Natural killer cell (primary cell): ENCODE results near the gene KDM1B. TPM values are rescaled to one million over a fixed set of nuclear protein-coding genes. Genes with fewer than 3 reads are reported as not detected.
A peak's percentile ranks its signal among the peaks of the same experiment; 100 is the strongest.

Experiments
- ATAC-seq, 3 donors: fragments of 150-1000 bp in 2 of 3; fragments of 200-7000 bp in 1 of 3; cut with Tn5 transposase; 1 replicate in 1 of 3; 2 replicates in 2 of 3; pipeline ENCODE4 v1.10.0; 2021; ENCODE audit warnings: mild to moderate bottlenecking in 2 of 3, moderate library complexity in 2 of 3
- DNase-seq, 2 donors: peaks; one replicate each; pipeline versions ENCODE4 v3.0.0 to v3.0.0-alpha.2; 2013 to 2021; ENCODE audit warnings: mixed read lengths in 1 of 2
- H3K27ac ChIP-seq: one replicate; pipeline ENCODE4 v1.5.1; 2013; ENCODE audit warnings: mild to moderate bottlenecking, low read length
- H3K27me3 ChIP-seq: one replicate; pipeline ENCODE4 v1.6.1; 2013; ENCODE audit warnings: low read length; ENCODE audit not compliant: control insufficient read depth, insufficient read depth
- H3K36me3 ChIP-seq: one replicate; pipeline ENCODE4 v1.6.1; 2013; ENCODE audit warnings: low read length; ENCODE audit not compliant: control insufficient read depth, insufficient read depth
- H3K4me1 ChIP-seq: one replicate; pipeline ENCODE4 v1.6.1; 2013; ENCODE audit warnings: low read length; ENCODE audit not compliant: control insufficient read depth, insufficient read depth
- H3K4me3 ChIP-seq: one replicate; pipeline ENCODE4 v1.5.1; 2013; ENCODE audit warnings: low read length
- H3K9me3 ChIP-seq: one replicate; pipeline ENCODE4 v1.6.1; 2013; ENCODE audit warnings: low read length; ENCODE audit not compliant: control insufficient read depth, insufficient read depth
- H3K27ac Mint-ChIP-seq, 2 donors: one replicate each; pipeline ENCODE4 v1.8.0; 2022; ENCODE audit warnings: mild to moderate bottlenecking in 2 of 2, mixed read lengths in 2 of 2, moderate library complexity in 1 of 2
- H3K27me3 Mint-ChIP-seq, 2 donors: one replicate each; pipeline ENCODE4 v1.8.0; 2022; ENCODE audit warnings: low read depth in 2 of 2, mixed read lengths in 2 of 2
- H3K36me3 Mint-ChIP-seq: one replicate; pipeline ENCODE4 v1.8.0; 2022; ENCODE audit warnings: mixed read lengths
- H3K4me1 Mint-ChIP-seq, 2 donors: one replicate each; pipeline ENCODE4 v1.8.0; 2022; ENCODE audit warnings: mixed read lengths in 2 of 2
- H3K4me3 Mint-ChIP-seq: one replicate; pipeline ENCODE4 v1.8.0; 2022; ENCODE audit warnings: mild to moderate bottlenecking, moderate library complexity, mixed read lengths
- H3K9me3 Mint-ChIP-seq, 2 donors: one replicate each; pipeline ENCODE4 v1.8.0; 2022; ENCODE audit warnings: mixed read lengths in 2 of 2
- WGBS: methylation state at CpG from one replicate; pipeline ENCODE4 v1.1.7; 2013; ENCODE audit warnings: missing lambda C conversion rate; ENCODE audit not compliant: insufficient coverage; 5-methylcytosine and 5-hydroxymethylcytosine counted together
- intact Hi-C: fragments of 100-400 bp; cut with micrococcal nuclease; formaldehyde crosslinking; loops from one replicate; pipeline ENCODE4 v1.14.2; 2022
- total RNA-seq, 4 donors: library from RNA; stranded (reverse); fragments of 120-200 nt in 1 of 4; gene quantifications; one replicate each; pipeline versions ENCODE4 v1.2.3 to v1.2.4, GENCODE V29; 2013 to 2022
- TF ChIP-seq, protein P1 (sequence below): fragments of 200-600 bp; IDR thresholded peaks from one replicate; pipeline ENCODE4 v1.8.0; 2022; ENCODE audit warnings: antibody characterized with exemption

The KDM1B gene
- total RNA-seq, 3 donors from 2014 or later (not counting 1 experiment from before 2014, with no cell fraction given): 12.7 to 13.3 (median 13.0) TPM

DNA sequence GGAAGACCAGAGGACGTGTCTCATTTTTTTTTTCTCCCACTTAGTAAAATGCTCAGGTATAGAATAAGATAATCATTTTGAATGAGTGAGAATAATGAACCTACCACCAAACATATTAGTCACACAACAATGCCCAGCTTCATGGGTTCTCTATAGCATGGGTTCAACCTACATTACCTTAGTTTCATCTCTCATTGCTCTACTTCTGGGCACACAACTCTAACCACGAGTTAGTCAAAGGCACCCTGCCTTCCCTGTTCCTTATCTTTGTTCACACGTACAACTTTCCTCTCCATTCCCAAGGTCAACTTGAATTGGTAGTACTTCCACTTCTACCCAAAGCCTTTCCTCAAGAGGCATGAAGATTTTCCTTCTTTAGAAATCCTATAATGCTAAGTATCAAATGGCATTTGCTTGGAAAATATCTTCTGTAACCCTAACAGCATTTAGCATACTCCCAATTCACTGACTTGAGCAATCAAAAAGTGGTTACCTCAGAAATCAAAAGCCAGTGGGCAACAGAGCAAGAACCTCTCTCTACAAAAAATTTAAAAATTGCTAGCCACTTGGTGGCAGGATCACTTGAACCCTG, 88.2 kb downstream of the KDM1B start:
- TF ChIP-seq, protein P1, sequence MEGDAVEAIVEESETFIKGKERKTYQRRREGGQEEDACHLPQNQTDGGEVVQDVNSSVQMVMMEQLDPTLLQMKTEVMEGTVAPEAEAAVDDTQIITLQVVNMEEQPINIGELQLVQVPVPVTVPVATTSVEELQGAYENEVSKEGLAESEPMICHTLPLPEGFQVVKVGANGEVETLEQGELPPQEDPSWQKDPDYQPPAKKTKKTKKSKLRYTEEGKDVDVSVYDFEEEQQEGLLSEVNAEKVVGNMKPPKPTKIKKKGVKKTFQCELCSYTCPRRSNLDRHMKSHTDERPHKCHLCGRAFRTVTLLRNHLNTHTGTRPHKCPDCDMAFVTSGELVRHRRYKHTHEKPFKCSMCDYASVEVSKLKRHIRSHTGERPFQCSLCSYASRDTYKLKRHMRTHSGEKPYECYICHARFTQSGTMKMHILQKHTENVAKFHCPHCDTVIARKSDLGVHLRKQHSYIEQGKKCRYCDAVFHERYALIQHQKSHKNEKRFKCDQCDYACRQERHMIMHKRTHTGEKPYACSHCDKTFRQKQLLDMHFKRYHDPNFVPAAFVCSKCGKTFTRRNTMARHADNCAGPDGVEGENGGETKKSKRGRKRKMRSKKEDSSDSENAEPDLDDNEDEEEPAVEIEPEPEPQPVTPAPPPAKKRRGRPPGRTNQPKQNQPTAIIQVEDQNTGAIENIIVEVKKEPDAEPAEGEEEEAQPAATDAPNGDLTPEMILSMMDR: no peak
- ATAC-seq (no peak), DNase-seq (no peak)
- Mint-ChIP-seq H3K36me3 (peaks cover 7% of the 10 kb centered on the region), H3K4me3 (no peak overlapping the region), H3K4me1 (peaks cover 42 to 51% of the 10 kb centered on the region in 2 donors), H3K9me3 (no peaks in the 10 kb centered on the region), H3K27ac (peak overlapping the region in 1 of 2 donors; percentile 10), H3K27me3 (no peaks in the 10 kb centered on the region)
- H3K4me1 ChIP-seq: peaks cover 4% of the 10 kb centered on the region
- intact Hi-C loops: no loop called here
- no peak overlapping the region for H3K27ac ChIP-seq
- H3K4me3 ChIP-seq: no peak overlapping the region
- H3K27me3 ChIP-seq: no peaks in the 10 kb centered on the region
- H3K36me3 ChIP-seq: peaks cover 49% of the 10 kb centered on the region
- 79% methylated on average over 2 of the region's 3 CpGs for WGBS
- no peaks in the 10 kb centered on the region for H3K9me3 ChIP-seq

DNA sequence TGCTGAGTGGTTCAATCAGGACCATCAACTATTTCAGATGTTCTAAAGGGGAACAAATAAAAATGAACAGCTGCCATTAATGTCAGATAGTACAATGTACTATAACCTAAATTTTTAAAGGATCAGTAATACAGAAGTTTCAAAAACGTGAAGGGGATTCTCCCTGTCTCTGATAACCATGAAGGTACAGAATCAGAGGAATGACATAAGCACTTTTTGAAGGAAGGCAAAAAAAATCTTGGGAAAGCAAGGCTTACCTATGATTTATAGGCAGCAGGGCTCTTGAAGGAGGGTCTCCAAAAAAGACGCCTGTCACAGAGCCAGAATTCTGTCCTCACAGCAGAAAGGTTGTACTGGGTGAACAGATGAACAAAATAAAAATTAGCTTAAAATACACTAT, 89.0 kb downstream of the KDM1B start:
- Histone ChIP-seq H3K9me3 (no peaks in the 10 kb centered on the region), H3K27me3 (no peaks in the 10 kb centered on the region), H3K4me1 (peaks cover 4% of the 10 kb centered on the region), H3K27ac (no peak overlapping the region), H3K36me3 (peaks cover 55% of the 10 kb centered on the region), H3K4me3 (no peak overlapping the region)
- Mint-ChIP-seq H3K4me3 (no peak overlapping the region), H3K27me3 (no peaks in the 10 kb centered on the region), H3K36me3 (peaks cover 7% of the 10 kb centered on the region), H3K9me3 (no peaks in the 10 kb centered on the region), H3K27ac (no peak overlapping the region), H3K4me1 (peaks cover 44 to 58% of the 10 kb centered on the region in 2 donors)
- DNase-seq (no peak), ATAC-seq (no peak)
- TF ChIP-seq, protein P1: no peak
- WGBS: 92% methylated on average over 2 of the region's 2 CpGs
- intact Hi-C loops: no loop called here

GRCh38 chr6:18245079-18245478, 89.9 kb downstream of the KDM1B start:
- Mint-ChIP-seq H3K27me3 (no peaks in the 10 kb centered on the region), H3K9me3 (no peaks in the 10 kb centered on the region), H3K4me1 (peaks cover 43 to 58% of the 10 kb centered on the region in 2 donors), H3K27ac (peak overlapping the region; percentile 58 to 65), H3K4me3 (peak overlapping the region; percentile 26), H3K36me3 (peaks cover 7% of the 10 kb centered on the region)
- TF ChIP-seq, protein P1: no peak
- DNase-seq (no peak), ATAC-seq (no peak)
- Histone ChIP-seq H3K9me3 (no peaks in the 10 kb centered on the region), H3K27ac (no peak overlapping the region), H3K27me3 (no peaks in the 10 kb centered on the region), H3K4me1 (peaks cover 4% of the 10 kb centered on the region), H3K4me3 (no peak overlapping the region), H3K36me3 (peaks cover 58% of the 10 kb centered on the region)
- 89% methylated on average over 1 of the region's 1 CpG for WGBS
- intact Hi-C loops: no loop called here

GRCh38 chr6:18245642-18246041, 90.4 kb downstream of the KDM1B start:
- H3K27ac ChIP-seq: no peak overlapping the region
- peak overlapping the region; percentile 58 to 65 for H3K27ac Mint-ChIP-seq

More at GRCh38 chr6:18245642-18246041, 90.4 kb downstream of the KDM1B start:
- Mint-ChIP-seq H3K9me3 (no peaks in the 10 kb centered on the region), H3K4me3 (peak overlapping the region; percentile 26), H3K27me3 (no peaks in the 10 kb centered on the region), H3K4me1 (peaks cover 43 to 58% of the 10 kb centered on the region in 2 donors), H3K36me3 (peaks cover 7% of the 10 kb centered on the region)
- ATAC-seq (peak in 2 of 3 donors; percentile 80), DNase-seq (peak in 1 of 2 donors; percentile 38)
- H3K4me1 ChIP-seq: peaks cover 4% of the 10 kb centered on the region
- no peaks in the 10 kb centered on the region for H3K27me3 ChIP-seq
- H3K4me3 ChIP-seq: no peak overlapping the region
- WGBS: 71% methylated on average over 4 of the region's 7 CpGs
- peaks cover 58% of the 10 kb centered on the region for H3K36me3 ChIP-seq
- no peaks in the 10 kb centered on the region for H3K9me3 ChIP-seq
- TF ChIP-seq, protein P1: no peak
- intact Hi-C loops: no loop called here
